Measurements from ENCODE around the gene LIMS1.

DNA sequence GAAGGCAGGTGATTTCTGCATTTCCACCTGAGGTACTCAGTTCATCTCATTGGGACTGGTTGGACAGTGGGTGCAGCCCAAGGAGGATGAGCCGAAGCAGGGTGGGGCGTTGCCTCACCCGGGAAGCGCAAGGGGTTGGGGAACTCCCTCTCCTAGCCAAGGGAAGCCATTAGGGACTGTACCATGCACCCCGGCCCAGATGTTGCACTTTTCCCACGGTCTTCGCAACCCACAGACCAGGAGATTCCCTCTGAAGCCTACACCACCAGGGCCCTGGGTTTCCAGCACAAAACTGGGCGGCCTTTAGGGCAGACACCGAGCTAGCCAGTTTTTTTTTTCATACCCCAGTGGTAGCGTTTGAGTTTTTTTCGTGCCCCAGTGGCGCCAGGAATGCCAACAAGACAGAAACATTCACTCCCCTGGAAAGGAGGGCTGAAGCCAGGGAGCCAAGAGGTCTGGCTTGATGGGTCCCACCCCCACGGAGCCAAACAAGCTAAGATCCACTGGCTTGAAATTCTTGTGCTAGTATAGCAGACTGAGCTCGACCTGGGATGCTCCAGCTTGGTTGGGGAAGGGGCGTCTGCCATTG, 109.1 kb downstream of the LIMS1 start:
- TF ChIP-seq, protein P1, sequence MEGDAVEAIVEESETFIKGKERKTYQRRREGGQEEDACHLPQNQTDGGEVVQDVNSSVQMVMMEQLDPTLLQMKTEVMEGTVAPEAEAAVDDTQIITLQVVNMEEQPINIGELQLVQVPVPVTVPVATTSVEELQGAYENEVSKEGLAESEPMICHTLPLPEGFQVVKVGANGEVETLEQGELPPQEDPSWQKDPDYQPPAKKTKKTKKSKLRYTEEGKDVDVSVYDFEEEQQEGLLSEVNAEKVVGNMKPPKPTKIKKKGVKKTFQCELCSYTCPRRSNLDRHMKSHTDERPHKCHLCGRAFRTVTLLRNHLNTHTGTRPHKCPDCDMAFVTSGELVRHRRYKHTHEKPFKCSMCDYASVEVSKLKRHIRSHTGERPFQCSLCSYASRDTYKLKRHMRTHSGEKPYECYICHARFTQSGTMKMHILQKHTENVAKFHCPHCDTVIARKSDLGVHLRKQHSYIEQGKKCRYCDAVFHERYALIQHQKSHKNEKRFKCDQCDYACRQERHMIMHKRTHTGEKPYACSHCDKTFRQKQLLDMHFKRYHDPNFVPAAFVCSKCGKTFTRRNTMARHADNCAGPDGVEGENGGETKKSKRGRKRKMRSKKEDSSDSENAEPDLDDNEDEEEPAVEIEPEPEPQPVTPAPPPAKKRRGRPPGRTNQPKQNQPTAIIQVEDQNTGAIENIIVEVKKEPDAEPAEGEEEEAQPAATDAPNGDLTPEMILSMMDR (IDR thresholded peaks at IDR 0.05) = no peak
- TF ChIP-seq POLR2A (IDR thresholded peaks at IDR 0.05) = no peak

Data from lower leg skin (tissue), 3 donors.